ENCODE results near the gene DIP2C.
"Not testable (repeated sequence)": the region's sequence is repeated elsewhere in the genome, so short reads cannot be mapped to it uniquely, and the experiment has no call there.

The DIP2C gene

GRCh38 chr10:687583-688311 is 1.7 kb downstream of the DIP2C start:
- Mint-ChIP-seq H3K4me1 (peaks cover 5% of the 10 kb centered on the region), H3K9me3 (no peaks in the 10 kb centered on the region), H3K27me3 (peaks cover 34% of the 10 kb centered on the region), H3K4me3 (peak overlapping the region; percentile 11), H3K27ac (no peak overlapping the region), H3K36me3 (no peaks in the 10 kb centered on the region)

- H3K9me3 Mint-ChIP-seq = no peaks in the 10 kb centered on the region
- H3K4me3 Mint-ChIP-seq = no peak overlapping the region
- peaks cover 5% of the 10 kb centered on the region for H3K4me1 Mint-ChIP-seq
- no peaks in the 10 kb centered on the region for H3K36me3 Mint-ChIP-seq
- H3K27me3 Mint-ChIP-seq = peaks cover 25% of the 10 kb centered on the region
- H3K27ac Mint-ChIP-seq = no peak overlapping the region
Observed at GRCh38 chr10:686155-686931, 3.1 kb downstream of the DIP2C start.

GRCh38 chr10:685613-686012 is 3.9 kb downstream of the DIP2C start:
- H3K27ac Mint-ChIP-seq = no peak overlapping the region
- no peaks in the 10 kb centered on the region for H3K36me3 Mint-ChIP-seq
- H3K4me1 Mint-ChIP-seq = peaks cover 4% of the 10 kb centered on the region
- no peaks in the 10 kb centered on the region for H3K9me3 Mint-ChIP-seq
- H3K4me3 Mint-ChIP-seq = no peak overlapping the region
- H3K27me3 Mint-ChIP-seq = peaks cover 21% of the 10 kb centered on the region

- Mint-ChIP-seq H3K27me3 (peaks cover 16% of the 10 kb centered on the region), H3K4me1 (no peaks in the 10 kb centered on the region), H3K36me3 (no peaks in the 10 kb centered on the region), H3K27ac (no peak overlapping the region), H3K4me3 (no peak overlapping the region), H3K9me3 (no peaks in the 10 kb centered on the region)
Observed at GRCh38 chr10:683448-684071, 5.9 kb downstream of the DIP2C start.

GRCh38 chr10:682931-683447 is 6.5 kb downstream of the DIP2C start:
- Mint-ChIP-seq H3K36me3 (no peaks in the 10 kb centered on the region), H3K9me3 (no peaks in the 10 kb centered on the region), H3K27ac (no peak overlapping the region), H3K4me1 (no peaks in the 10 kb centered on the region), H3K27me3 (peaks cover 12% of the 10 kb centered on the region), H3K4me3 (no peak overlapping the region)

GRCh38 chr10:681670-682318 is 7.7 kb downstream of the DIP2C start:
- H3K4me1 Mint-ChIP-seq = no peaks in the 10 kb centered on the region
- no peaks in the 10 kb centered on the region for H3K36me3 Mint-ChIP-seq
- H3K27ac Mint-ChIP-seq = no peak overlapping the region
- no peak overlapping the region for H3K4me3 Mint-ChIP-seq
- H3K9me3 Mint-ChIP-seq = no peaks in the 10 kb centered on the region
- H3K27me3 Mint-ChIP-seq = peaks cover 4% of the 10 kb centered on the region

- no peaks in the 10 kb centered on the region for H3K4me1 Mint-ChIP-seq
- no peaks in the 10 kb centered on the region for H3K36me3 Mint-ChIP-seq
- H3K27ac Mint-ChIP-seq = no peak overlapping the region
- H3K27me3 Mint-ChIP-seq = peaks cover 4% of the 10 kb centered on the region
- no peaks in the 10 kb centered on the region for H3K9me3 Mint-ChIP-seq
- no peak overlapping the region for H3K4me3 Mint-ChIP-seq
Observed at GRCh38 chr10:680745-681144, 8.7 kb downstream of the DIP2C start.

GRCh38 chr10:680146-680545 is 9.3 kb downstream of the DIP2C start:
- Mint-ChIP-seq H3K4me3 (no peak overlapping the region), H3K36me3 (no peaks in the 10 kb centered on the region), H3K4me1 (no peaks in the 10 kb centered on the region), H3K27me3 (peaks cover 4% of the 10 kb centered on the region), H3K9me3 (no peaks in the 10 kb centered on the region), H3K27ac (no peak overlapping the region)

- Mint-ChIP-seq H3K27me3 (peaks cover 4% of the 10 kb centered on the region), H3K4me3 (no peak overlapping the region), H3K4me1 (no peaks in the 10 kb centered on the region), H3K27ac (no peak overlapping the region), H3K9me3 (no peaks in the 10 kb centered on the region), H3K36me3 (no peaks in the 10 kb centered on the region)
Observed at GRCh38 chr10:679556-679955, 9.9 kb downstream of the DIP2C start.

- not testable (repeated sequence) for H3K9me3 Mint-ChIP-seq, H3K4me3 Mint-ChIP-seq, H3K27me3 Mint-ChIP-seq, H3K4me1 Mint-ChIP-seq, H3K27ac Mint-ChIP-seq, H3K36me3 Mint-ChIP-seq
Observed at GRCh38 chr10:678662-679005, 10.8 kb downstream of the DIP2C start.

- Mint-ChIP-seq H3K4me1 (no peaks in the 10 kb centered on the region), H3K27ac (no peak overlapping the region), H3K36me3 (no peaks in the 10 kb centered on the region), H3K9me3 (no peaks in the 10 kb centered on the region), H3K27me3 (peaks cover 3% of the 10 kb centered on the region), H3K4me3 (no peak overlapping the region)
Observed at GRCh38 chr10:677750-678661, 11.5 kb downstream of the DIP2C start.

GRCh38 chr10:677038-677437 is 12.4 kb downstream of the DIP2C start:
- Mint-ChIP-seq H3K27ac (no peak overlapping the region), H3K27me3 (no peaks in the 10 kb centered on the region), H3K4me1 (no peaks in the 10 kb centered on the region), H3K4me3 (no peak overlapping the region), H3K9me3 (no peaks in the 10 kb centered on the region), H3K36me3 (no peaks in the 10 kb centered on the region)

- Mint-ChIP-seq H3K27me3 (peaks cover 1% of the 10 kb centered on the region), H3K4me3 (no peak overlapping the region), H3K9me3 (no peaks in the 10 kb centered on the region), H3K27ac (no peak overlapping the region), H3K4me1 (no peaks in the 10 kb centered on the region), H3K36me3 (no peaks in the 10 kb centered on the region)
Observed at GRCh38 chr10:676178-676577, 13.3 kb downstream of the DIP2C start.

GRCh38 chr10:675532-675931 is 13.9 kb downstream of the DIP2C start:
- no peaks in the 10 kb centered on the region for H3K36me3 Mint-ChIP-seq
- no peak overlapping the region for H3K4me3 Mint-ChIP-seq
- no peaks in the 10 kb centered on the region for H3K4me1 Mint-ChIP-seq
- H3K27me3 Mint-ChIP-seq = peaks cover 1% of the 10 kb centered on the region
- H3K27ac Mint-ChIP-seq = no peak overlapping the region
- H3K9me3 Mint-ChIP-seq = no peaks in the 10 kb centered on the region

GRCh38 chr10:673492-673891 is 16.0 kb downstream of the DIP2C start:
- no peak overlapping the region for H3K4me3 Mint-ChIP-seq
- no peaks in the 10 kb centered on the region for H3K4me1 Mint-ChIP-seq
- no peaks in the 10 kb centered on the region for H3K9me3 Mint-ChIP-seq
- no peak overlapping the region for H3K27ac Mint-ChIP-seq
- H3K36me3 Mint-ChIP-seq = no peaks in the 10 kb centered on the region
- H3K27me3 Mint-ChIP-seq = peaks cover 1% of the 10 kb centered on the region

Measured in activated naive CD4-positive, alpha-beta T cell treated with anti-CD3 and anti-CD28 coated beads, Interleukin-2, amount 50 U/mL, for 24 hours (primary cell).